OCI-LY7 (cell line): ENCODE measurements around the gene OTOF. TPM values are rescaled to one million over a fixed set of nuclear protein-coding genes. Genes with fewer than 3 reads are reported as not detected.

Experiments used
- BruUV-seq: library from RNA; stranded (reverse); fragments of 400-500 nt; replicated peaks from 2 replicates; lab custom pipeline; 2021; lab: Mats Ljungman, UMichigan
- CTCF ChIA-PET: fragments of 300-600 bp; sonication (Branson Sonifier 250); formaldehyde crosslinking; loops from one replicate; lab custom pipeline; 2022; ENCODE audit warnings: antibody characterized with exemption; ENCODE audit not compliant: unreplicated experiment; lab: Charles Lee
- POLR2A ChIA-PET: fragments of 300-600 bp; sonication (Branson Sonifier 250); formaldehyde crosslinking; loops from one replicate; lab custom pipeline; 2022; ENCODE audit warnings: antibody characterized with exemption; lab: Charles Lee
- DNase-seq: peaks from one replicate; pipeline ENCODE4 v3.0.0-alpha.2; 2015; ENCODE audit warnings: low spot score
- H2AFZ ChIP-seq: fragments of 200-600 bp; sonication (generic), shearing (Covaris generic); 2 replicates; pipeline ENCODE4 v1.6.1; 2014; ENCODE audit warnings: mild to moderate bottlenecking, antibody characterized with exemption, low read length, moderate library complexity
- H3K27ac ChIP-seq: fragments of 200-600 bp; sonication (generic); 2 replicates; pipeline ENCODE4 v1.5.1; 2014; ENCODE audit warnings: mixed run types, low read depth, mild to moderate bottlenecking, moderate library complexity, low read length, inconsistent platforms; ENCODE audit not compliant: poor library complexity, severe bottlenecking
- H3K36me3 ChIP-seq: fragments of 200-600 bp; sonication (generic); 2 replicates; pipeline ENCODE4 v1.6.1; 2014; ENCODE audit warnings: mild to moderate bottlenecking, antibody characterized with exemption, low read length, moderate library complexity, mixed read lengths; ENCODE audit not compliant: insufficient read depth
- H3K4me1 ChIP-seq: fragments of 200-600 bp; sonication (generic); 2 replicates; pipeline ENCODE4 v1.5.1; 2014; ENCODE audit warnings: mild to moderate bottlenecking, low read length; ENCODE audit not compliant: insufficient read depth, poor library complexity, severe bottlenecking
- H3K4me2 ChIP-seq: fragments of 200-600 bp; sonication (generic); 2 replicates; pipeline ENCODE4 v1.6.1; 2014; ENCODE audit warnings: mild to moderate bottlenecking, low read length
- H3K4me3 ChIP-seq: fragments of 200-600 bp; sonication (generic); 2 replicates; pipeline ENCODE4 v1.5.1; 2014; ENCODE audit warnings: mild to moderate bottlenecking, low read depth, low read length; ENCODE audit not compliant: poor library complexity, severe bottlenecking
- H3K79me2 ChIP-seq: fragments of 200-600 bp; sonication (generic); 2 replicates; pipeline ENCODE4 v1.6.1; 2016; ENCODE audit warnings: low read depth, mild to moderate bottlenecking, low read length, moderate library complexity, mixed read lengths; ENCODE audit not compliant: insufficient read depth
- H3K9me2 ChIP-seq: fragments of 200-600 bp; sonication (generic); 2 replicates; pipeline ENCODE4 v1.6.1; 2016; ENCODE audit warnings: mild to moderate bottlenecking, low read length, mixed read lengths; ENCODE audit not compliant: insufficient read depth
- H3K9me3 ChIP-seq: fragments of 200-600 bp; sonication (generic); 2 replicates; pipeline ENCODE4 v1.6.1; 2014; ENCODE audit warnings: mild to moderate bottlenecking, mixed run types, low read length, mixed read lengths
- H4K20me1 ChIP-seq: fragments of 200-600 bp; sonication (generic); 2 replicates; pipeline ENCODE4 v1.6.1; 2014; ENCODE audit warnings: mild to moderate bottlenecking, antibody characterized with exemption, low read length, moderate library complexity, mixed read lengths; ENCODE audit not compliant: insufficient read depth
- CTCF ChIP-seq: fragments of 200-600 bp; sonication (generic); conservative IDR thresholded peaks from 2 replicates; pipeline ENCODE4 v1.5.1; 2014; ENCODE audit warnings: mild to moderate bottlenecking, antibody characterized with exemption, low read length, moderate library complexity, mixed read lengths
- EZH2phosphoT487 ChIP-seq: fragments of 200-600 bp; sonication (generic); IDR thresholded peaks from 2 replicates; pipeline ENCODE4 v1.6.1; 2018; ENCODE audit warnings: low read depth, borderline replicate concordance, mild to moderate bottlenecking, mixed run types, antibody characterized with exemption, low read length, moderate library complexity, mixed read lengths
- intact Hi-C: fragments of 100-400 bp; cut with micrococcal nuclease; formaldehyde crosslinking; loops from one replicate; pipeline ENCODE4 v1.10.0; 2022; ENCODE audit not compliant: unreplicated experiment
- total RNA-seq, 2 experiments: library from RNA; depleted of rRNA in 1 of 2; stranded (reverse); fragments of >200 nt in 1 of 2; shearing (Covaris generic) in 1 of 2; gene quantifications; 2 replicates each; pipeline ENCODE4 v1.2.3, GENCODE V29; 2014 to 2022

Gene OTOF
- total RNA-seq, 2 experiments from 2014 or later: not detected

- Histone ChIP-seq H2AFZ (no peak overlapping the region), H3K79me2 (no peaks in the 10 kb centered on the region), H4K20me1 (no peaks in the 10 kb centered on the region), H3K27ac (no peak overlapping the region), H3K4me1 (no peaks in the 10 kb centered on the region), H3K9me2 (no peaks in the 10 kb centered on the region), H3K4me3 (no peak overlapping the region), H3K4me2 (no peak overlapping the region), H3K9me3 (no peaks in the 10 kb centered on the region), H3K36me3 (no peaks in the 10 kb centered on the region)
- no TSS peak for BruUV-seq
- TF ChIP-seq EZH2phosphoT487 (no peak), CTCF (no peak)
- ChIA-PET POLR2A (no interaction called here), CTCF (no interaction called here)
- intact Hi-C loops: no loop called here
- no peak for DNase-seq
Observed at GRCh38 chr2:26484579-26484978, 6.7 kb upstream of the OTOF start.

GRCh38 chr2:26483957-26484565 lies 6.1 kb upstream of the OTOF start:
- intact Hi-C loops: no loop called here
- no peaks in the 10 kb centered on the region for H3K4me1 ChIP-seq
- CTCF ChIA-PET: no interaction called here
- no peak for DNase-seq
- H3K9me2 ChIP-seq: no peaks in the 10 kb centered on the region
- no peaks in the 10 kb centered on the region for H4K20me1 ChIP-seq
- H3K4me3 ChIP-seq: no peak overlapping the region
- no peaks in the 10 kb centered on the region for H3K36me3 ChIP-seq
- no peak overlapping the region for H3K4me2 ChIP-seq
- H3K79me2 ChIP-seq: no peaks in the 10 kb centered on the region
- POLR2A ChIA-PET: no interaction called here
- no peak overlapping the region for H3K27ac ChIP-seq
- TF ChIP-seq CTCF (no peak), EZH2phosphoT487 (no peak)
- no peak overlapping the region for H2AFZ ChIP-seq
- no TSS peak for BruUV-seq
- no peaks in the 10 kb centered on the region for H3K9me3 ChIP-seq

- Histone ChIP-seq H3K4me3 (no peak overlapping the region), H3K9me3 (no peaks in the 10 kb centered on the region), H3K4me2 (no peak overlapping the region), H3K9me2 (no peaks in the 10 kb centered on the region), H4K20me1 (no peaks in the 10 kb centered on the region), H2AFZ (no peak overlapping the region), H3K79me2 (no peaks in the 10 kb centered on the region), H3K27ac (no peak overlapping the region), H3K4me1 (no peaks in the 10 kb centered on the region), H3K36me3 (no peaks in the 10 kb centered on the region)
- CTCF ChIA-PET: no interaction called here
- DNase-seq: no peak
- no TSS peak for BruUV-seq
- TF ChIP-seq EZH2phosphoT487 (no peak), CTCF (no peak)
- intact Hi-C loops: no loop called here
- POLR2A ChIA-PET: no interaction called here
Observed at GRCh38 chr2:26483516-26483915, 5.6 kb upstream of the OTOF start.
